ENCODE data around the gene ROPN1L. TPM values are rescaled to one million over a fixed set of nuclear protein-coding genes. Genes with fewer than 3 reads are reported as not detected.
"Not testable (repeated sequence)": the region's sequence is repeated elsewhere in the genome, so short reads cannot be mapped to it uniquely, and the experiment has no call there.

Gene ROPN1L
- total RNA-seq, 1 donor from 2014 or later = not detected

GRCh38 chr5:10507575-10508096 lies 66.0 kb downstream of the ROPN1L start:
- H3K36me3 ChIP-seq (ENCODE audit: control insufficient read depth, insufficient read depth, low read length) = no peaks in the 10 kb centered on the region
- DNase-seq (ENCODE audit: low read depth) = no peak
- no peaks in the 10 kb centered on the region for H3K27me3 ChIP-seq (ENCODE audit: control insufficient read depth, insufficient read depth, low read length)
- no peak overlapping the region for H3K4me3 ChIP-seq (ENCODE audit: low read depth, low read length)
- no peak for TF ChIP-seq CTCF (IDR thresholded peaks at IDR 0.05; ENCODE audit: insufficient read depth, low read length, severe bottlenecking)
- no peak for FAIRE-seq

DNA sequence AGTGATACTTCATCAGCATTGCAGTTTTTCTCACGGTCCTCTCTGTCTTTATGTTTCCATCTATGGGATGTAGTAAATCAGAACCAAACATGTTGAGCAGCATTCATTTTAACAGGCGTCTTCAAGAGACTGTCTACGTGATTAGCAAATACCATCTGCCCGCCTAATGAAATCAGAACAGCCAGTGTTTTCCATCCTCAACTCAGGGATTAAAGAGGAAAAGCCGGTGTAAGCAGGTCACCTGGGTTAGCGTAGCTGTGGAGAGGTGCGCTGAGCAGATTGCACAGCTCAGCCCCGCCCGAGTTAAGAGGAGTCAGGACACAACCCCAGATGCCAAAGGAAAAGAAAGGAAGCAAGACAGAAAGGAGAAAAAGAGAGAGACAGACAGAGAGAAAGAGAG lies 67.9 kb downstream of the ROPN1L start:
- no peak for TF ChIP-seq CTCF (IDR thresholded peaks at IDR 0.05; ENCODE audit: insufficient read depth, low read length, severe bottlenecking)
- H3K4me3 ChIP-seq (ENCODE audit: low read depth, low read length) = no peak overlapping the region
- no peaks in the 10 kb centered on the region for H3K36me3 ChIP-seq (ENCODE audit: control insufficient read depth, insufficient read depth, low read length)
- FAIRE-seq (no peak), DNase-seq (ENCODE audit: low read depth) (no peak)
- H3K27me3 ChIP-seq (ENCODE audit: control insufficient read depth, insufficient read depth, low read length) = no peaks in the 10 kb centered on the region

GRCh38 chr5:10511741-10512640 lies 70.3 kb downstream of the ROPN1L start:
- no peak for TF ChIP-seq CTCF (IDR thresholded peaks at IDR 0.05; ENCODE audit: insufficient read depth, low read length, severe bottlenecking)
- H3K27me3 ChIP-seq (ENCODE audit: control insufficient read depth, insufficient read depth, low read length) = no peaks in the 10 kb centered on the region
- FAIRE-seq (no peak), DNase-seq (ENCODE audit: low read depth) (no peak)
- no peak overlapping the region for H3K4me3 ChIP-seq (ENCODE audit: low read depth, low read length)
- no peaks in the 10 kb centered on the region for H3K36me3 ChIP-seq (ENCODE audit: control insufficient read depth, insufficient read depth, low read length)

DNA sequence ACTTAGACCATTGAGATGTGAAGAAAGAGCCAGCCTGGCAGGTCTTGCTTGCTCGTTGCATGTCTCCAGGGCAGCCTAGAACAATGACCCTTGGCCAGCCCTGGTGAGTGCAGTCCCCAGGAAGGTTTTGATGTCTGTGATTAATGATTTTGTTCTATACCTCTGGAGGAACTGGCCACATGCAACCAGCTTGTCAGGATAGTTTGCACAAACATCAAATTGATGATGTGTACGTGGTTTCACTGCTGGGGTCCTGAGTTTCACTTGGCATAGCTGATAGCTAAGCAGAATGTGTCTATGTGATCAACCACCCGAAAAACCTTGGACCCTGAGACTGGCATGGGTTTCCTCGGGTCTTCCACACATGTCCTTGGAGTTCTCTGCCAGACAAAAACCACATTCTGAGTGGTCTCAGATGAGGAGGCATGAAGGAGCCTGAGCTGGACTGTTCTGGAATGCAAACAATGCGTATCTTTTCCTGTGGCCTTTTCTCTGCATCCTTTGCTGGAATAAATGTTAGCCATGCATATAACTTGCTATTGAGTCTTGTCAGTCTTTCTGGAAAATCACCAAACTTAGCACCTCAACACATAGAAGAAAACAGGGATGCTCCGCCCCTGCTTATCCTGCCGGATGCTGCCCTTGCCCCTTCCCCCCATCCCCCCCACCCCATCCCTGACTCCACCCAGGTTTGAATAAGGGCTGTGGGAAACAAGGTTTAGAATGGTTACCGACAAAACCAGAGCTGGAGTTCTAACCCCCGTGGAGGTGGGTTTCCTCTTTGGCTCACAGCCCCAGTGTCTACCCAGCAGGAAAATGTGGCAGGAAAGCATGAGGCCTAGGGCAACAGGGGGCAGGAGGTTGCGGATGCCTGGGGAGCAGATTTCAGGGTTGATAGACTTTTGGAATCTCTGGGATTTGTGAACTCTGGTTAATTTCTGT lies 72.1 kb downstream of the ROPN1L start:
- FAIRE-seq = no peak
- H3K4me3 ChIP-seq (ENCODE audit: low read depth, low read length) = no peak overlapping the region
- no peak for DNase-seq (ENCODE audit: low read depth)
- no peak for TF ChIP-seq CTCF (IDR thresholded peaks at IDR 0.05; ENCODE audit: insufficient read depth, low read length, severe bottlenecking)
- no peaks in the 10 kb centered on the region for H3K27me3 ChIP-seq (ENCODE audit: control insufficient read depth, insufficient read depth, low read length)
- no peaks in the 10 kb centered on the region for H3K36me3 ChIP-seq (ENCODE audit: control insufficient read depth, insufficient read depth, low read length)

GRCh38 chr5:10514572-10514971 lies 72.9 kb downstream of the ROPN1L start:
- not testable (repeated sequence) for H3K36me3 ChIP-seq (ENCODE audit: control insufficient read depth, insufficient read depth, low read length); H3K27me3 ChIP-seq (ENCODE audit: control insufficient read depth, insufficient read depth, low read length); FAIRE-seq; DNase-seq (ENCODE audit: low read depth); H3K4me3 ChIP-seq (ENCODE audit: low read depth, low read length)

Other genes starting within 250 kb of the ROPN1L start
- 17.8 and 20.3 TPM in 2 replicates for gene ATPSCKMT, start 192.0 kb upstream of the ROPN1L start, total RNA-seq
- gene CCT5, start 191.6 kb upstream of the ROPN1L start, total RNA-seq = 382 and 542 TPM in 2 replicates
- gene CMBL, start 134.0 kb upstream of the ROPN1L start, total RNA-seq = 0.51 and 6.1 TPM in 2 replicates
- 62.7 and 65.0 TPM in 2 replicates for gene MARCHF6, start 88.2 kb upstream of the ROPN1L start, total RNA-seq
- gene ANKRD33B, start 122.2 kb downstream of the ROPN1L start, total RNA-seq = under 0.01 and 0.13 TPM in 2 replicates

Measured in bronchial epithelial cell (primary cell).